OCI-LY1 (cell line): ENCODE measurements around the gene LRRC31.

Source experiments
- H2AFZ ChIP-seq: fragments of 200-600 bp; sonication (generic), shearing (Covaris generic); 2 replicates; pipeline ENCODE4 v1.6.0; 2014; ENCODE audit warnings: antibody characterized with exemption, mild to moderate bottlenecking, low read length
- H3F3A ChIP-seq: fragments of 200-600 bp; sonication (generic), shearing (Covaris generic); 2 replicates; pipeline ENCODE4 v1.6.0; 2014; ENCODE audit warnings: mild to moderate bottlenecking, antibody characterized with exemption, low read length, moderate library complexity; ENCODE audit not compliant: insufficient read depth
- H3K27ac ChIP-seq: fragments of 200-600 bp; sonication (generic); 2 replicates; pipeline ENCODE4 v1.5.1; 2014; ENCODE audit warnings: low read length, mixed run types, mild to moderate bottlenecking, low read depth; ENCODE audit not compliant: poor library complexity, severe bottlenecking
- H3K27me3 ChIP-seq: fragments of 200-600 bp; sonication (generic); 2 replicates; pipeline ENCODE4 v1.6.0; 2014; ENCODE audit warnings: antibody characterized with exemption, mild to moderate bottlenecking, low read length, moderate library complexity; ENCODE audit not compliant: insufficient read depth
- H3K36me3 ChIP-seq: fragments of 200-600 bp; sonication (generic); 2 replicates; pipeline ENCODE4 v1.6.1; 2014; ENCODE audit warnings: mild to moderate bottlenecking, antibody characterized with exemption, low read length, moderate library complexity, mixed read lengths; ENCODE audit not compliant: insufficient read depth
- H3K4me1 ChIP-seq: fragments of 200-600 bp; sonication (generic); 2 replicates; pipeline ENCODE4 v1.5.1; 2014; ENCODE audit warnings: mild to moderate bottlenecking, low read length, moderate library complexity; ENCODE audit not compliant: insufficient read depth, severe bottlenecking
- H3K4me2 ChIP-seq: fragments of 200-600 bp; sonication (generic), shearing (Covaris generic); 2 replicates; pipeline ENCODE4 v1.6.1; 2014; ENCODE audit warnings: low read length
- H3K4me3 ChIP-seq: fragments of 200-600 bp; sonication (generic); 2 replicates; pipeline ENCODE4 v1.5.1; 2014; ENCODE audit warnings: low read length, low read depth, mild to moderate bottlenecking, mixed read lengths; ENCODE audit not compliant: poor library complexity, severe bottlenecking
- H3K79me2 ChIP-seq: fragments of 200-600 bp; shearing (Covaris generic); 2 replicates; pipeline ENCODE4 v1.6.1; 2016; ENCODE audit warnings: mixed run types, low read length, mixed read lengths; ENCODE audit not compliant: insufficient read depth
- H3K9ac ChIP-seq: fragments of 200-600 bp; sonication (generic), shearing (Covaris generic); 2 replicates; pipeline ENCODE4 v1.6.1; 2014; ENCODE audit warnings: mild to moderate bottlenecking, low read length, mixed read lengths
- H3K9me2 ChIP-seq: fragments of 200-600 bp; sonication (generic), shearing (Covaris generic); 2 replicates; pipeline ENCODE4 v1.6.1; 2014; ENCODE audit warnings: low read depth, mild to moderate bottlenecking, low read length, mixed read lengths
- H3K9me3 ChIP-seq: fragments of 200-600 bp; shearing (Covaris generic); 2 replicates; pipeline ENCODE4 v1.6.1; 2014; ENCODE audit warnings: low read length, mixed read lengths
- H4K20me1 ChIP-seq: fragments of 200-600 bp; sonication (generic), shearing (Covaris generic); 2 replicates; pipeline ENCODE4 v1.6.0; 2016; ENCODE audit warnings: mild to moderate bottlenecking, low read length; ENCODE audit not compliant: insufficient read depth
- CTCF ChIP-seq: fragments of 200-600 bp; sonication (generic), shearing (Covaris generic); IDR thresholded peaks from 2 replicates; pipeline ENCODE4 v1.5.1; 2017; ENCODE audit warnings: mild to moderate bottlenecking, antibody characterized with exemption, low read length, moderate library complexity, mixed read lengths
- EZH2 ChIP-seq: fragments of 200-600 bp; sonication (generic), shearing (Covaris generic); IDR thresholded peaks from 2 replicates; pipeline ENCODE4 v1.8.0; 2017; ENCODE audit warnings: borderline replicate concordance, mixed run types, mild to moderate bottlenecking, antibody characterized with exemption, low read length, moderate library complexity, mixed read lengths

The LRRC31 gene

GRCh38 chr3:169809230-169809795, 60.4 kb downstream of the LRRC31 start:
- no peaks in the 10 kb centered on the region for H3K36me3 ChIP-seq
- no peak overlapping the region for H3K4me3 ChIP-seq
- no peak overlapping the region for H2AFZ ChIP-seq
- H3K9me3 ChIP-seq = no peaks in the 10 kb centered on the region
- H3K9ac ChIP-seq = no peak overlapping the region
- H3K4me1 ChIP-seq = peaks cover 34% of the 10 kb centered on the region
- no peak overlapping the region for H3K4me2 ChIP-seq
- H3K27ac ChIP-seq = no peak overlapping the region
- H4K20me1 ChIP-seq = no peaks in the 10 kb centered on the region
- H3K79me2 ChIP-seq = no peaks in the 10 kb centered on the region
- no peak for TF ChIP-seq CTCF
- no peak for TF ChIP-seq EZH2
- H3K9me2 ChIP-seq = no peaks in the 10 kb centered on the region
- 0 out of 2 replicates have a peak, but pooled peaks cover 6% of the 10 kb centered on the region for H3F3A ChIP-seq
- H3K27me3 ChIP-seq = no peaks in the 10 kb centered on the region; the same call in 1 of the 2 replicates

GRCh38 chr3:169804681-169805080, 65.1 kb downstream of the LRRC31 start:
- Histone ChIP-seq H3K27ac (no peak overlapping the region), H2AFZ (no peak overlapping the region), H4K20me1 (no peaks in the 10 kb centered on the region), H3K4me1 (no peaks in the 10 kb centered on the region), H3K4me3 (no peak overlapping the region), H3K9me3 (no peaks in the 10 kb centered on the region), H3K27me3 (no peaks in the 10 kb centered on the region), H3K9ac (no peak overlapping the region), H3K79me2 (no peaks in the 10 kb centered on the region), H3K36me3 (no peaks in the 10 kb centered on the region), H3K9me2 (no peaks in the 10 kb centered on the region), H3K4me2 (no peak overlapping the region), H3F3A (no peaks in the 10 kb centered on the region; the same call in 1 of the 2 replicates)
- TF ChIP-seq CTCF = no peak
- no peak for TF ChIP-seq EZH2

GRCh38 chr3:169792359-169792758, 77.4 kb downstream of the LRRC31 start:
- Histone ChIP-seq H3K4me2 (no peak overlapping the region), H3K4me1 (no peaks in the 10 kb centered on the region), H3K79me2 (no peaks in the 10 kb centered on the region), H3K36me3 (peaks cover 35% of the 10 kb centered on the region), H3K27ac (no peak overlapping the region), H3K9me3 (no peaks in the 10 kb centered on the region), H2AFZ (no peak overlapping the region), H3K27me3 (no peaks in the 10 kb centered on the region), H4K20me1 (no peaks in the 10 kb centered on the region), H3K9ac (no peak overlapping the region), H3F3A (no peaks in the 10 kb centered on the region), H3K4me3 (no peak overlapping the region), H3K9me2 (no peaks in the 10 kb centered on the region)
- TF ChIP-seq EZH2 = no peak
- no peak for TF ChIP-seq CTCF
